Keratinocyte (primary cell): ENCODE measurements around the gene CDC14A.

Experiments
- EZH2 ChIP-seq: IDR thresholded peaks from one replicate; pipeline ENCODE4 v1.6.1; 2012; ENCODE audit warnings: inconsistent platforms, mild to moderate bottlenecking, low read length, moderate library complexity
- TF ChIP-seq, protein P1 (sequence below), 3 experiments: IDR thresholded peaks in 1 of 3; conservative IDR thresholded peaks in 1 of 3; optimal IDR thresholded peaks in 1 of 3; 2 replicates in 2 of 3; 3 replicates in 1 of 3; pipeline versions ENCODE3 to v1.5.1; 2011; ENCODE audit warnings: low read length in 3 of 3, mild to moderate bottlenecking in 3 of 3, moderate library complexity in 2 of 3, control low read depth in 1 of 3, inconsistent platforms in 1 of 3; ENCODE audit not compliant: insufficient read depth in 2 of 3; ENCODE audit errors: extremely low read depth in 1 of 3

DNA sequence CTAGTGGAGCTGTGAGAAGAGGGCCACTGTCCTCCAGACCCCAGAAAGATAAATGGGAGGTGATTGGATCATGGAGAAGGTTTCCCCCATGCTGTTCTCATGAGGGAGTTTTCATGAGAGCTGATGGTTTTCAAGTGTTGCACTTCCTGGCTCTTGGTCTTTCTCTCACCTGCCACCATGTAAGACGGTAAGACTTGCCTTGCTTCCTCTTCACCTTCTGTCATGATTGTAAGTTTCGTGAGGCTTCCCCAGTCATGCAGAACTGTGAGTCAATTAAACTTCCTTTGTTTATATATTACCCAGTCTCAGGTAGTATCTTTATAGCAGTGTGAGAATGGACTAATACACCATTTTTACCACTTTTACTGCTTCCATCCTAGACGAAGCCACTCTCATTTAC is 213.2 kb downstream of the CDC14A start:
- TF ChIP-seq, protein P1, sequence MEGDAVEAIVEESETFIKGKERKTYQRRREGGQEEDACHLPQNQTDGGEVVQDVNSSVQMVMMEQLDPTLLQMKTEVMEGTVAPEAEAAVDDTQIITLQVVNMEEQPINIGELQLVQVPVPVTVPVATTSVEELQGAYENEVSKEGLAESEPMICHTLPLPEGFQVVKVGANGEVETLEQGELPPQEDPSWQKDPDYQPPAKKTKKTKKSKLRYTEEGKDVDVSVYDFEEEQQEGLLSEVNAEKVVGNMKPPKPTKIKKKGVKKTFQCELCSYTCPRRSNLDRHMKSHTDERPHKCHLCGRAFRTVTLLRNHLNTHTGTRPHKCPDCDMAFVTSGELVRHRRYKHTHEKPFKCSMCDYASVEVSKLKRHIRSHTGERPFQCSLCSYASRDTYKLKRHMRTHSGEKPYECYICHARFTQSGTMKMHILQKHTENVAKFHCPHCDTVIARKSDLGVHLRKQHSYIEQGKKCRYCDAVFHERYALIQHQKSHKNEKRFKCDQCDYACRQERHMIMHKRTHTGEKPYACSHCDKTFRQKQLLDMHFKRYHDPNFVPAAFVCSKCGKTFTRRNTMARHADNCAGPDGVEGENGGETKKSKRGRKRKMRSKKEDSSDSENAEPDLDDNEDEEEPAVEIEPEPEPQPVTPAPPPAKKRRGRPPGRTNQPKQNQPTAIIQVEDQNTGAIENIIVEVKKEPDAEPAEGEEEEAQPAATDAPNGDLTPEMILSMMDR (optimal IDR thresholded peaks at IDR 0.05 in 1 of 3, IDR thresholded peaks at IDR 0.05 in 1 of 3, conservative IDR thresholded peaks at IDR 0.05 in 1 of 3; ENCODE audit: extremely low read depth in 1 of 3, insufficient read depth in 2 of 3, low read length in 3 of 3): no peak
- no peak for TF ChIP-seq EZH2
